ENCODE measurements around the gene UBL4A. TPM values are rescaled to one million over a fixed set of nuclear protein-coding genes. Genes with fewer than 3 reads are reported as not detected.

UBL4A gene
- total RNA-seq, 1 donor = 31.5 TPM

- Histone ChIP-seq H2AFZ (ENCODE audit: low read length) (no peak overlapping the region), H3K36me3 (ENCODE audit: insufficient read depth, low read length) (peaks cover 14% of the 10 kb centered on the region), H3K4me1 (ENCODE audit: insufficient read depth, low read length) (peaks cover 11% of the 10 kb centered on the region), H3K4me2 (ENCODE audit: insufficient read depth, low read length) (no peak overlapping the region), H3K27me3 (ENCODE audit: insufficient read depth, low read length) (no peaks in the 10 kb centered on the region), H3K79me2 (ENCODE audit: insufficient read depth, low read length) (peaks cover 42% of the 10 kb centered on the region), H3K27ac (ENCODE audit: low read depth, low read length) (no peak overlapping the region), H4K20me1 (ENCODE audit: insufficient read depth, low read length) (peaks cover 28% of the 10 kb centered on the region), H3K9me3 (ENCODE audit: low read depth, low read length) (no peaks in the 10 kb centered on the region), H3K4me3 (ENCODE audit: insufficient read depth, low read length) (no peak overlapping the region)
- peak; percentile 87 for DNase-seq (ENCODE audit: insufficient read length, low spot score, missing footprints)
- TF ChIP-seq CTCF (IDR thresholded peaks at IDR 0.05; ENCODE audit: extremely low read depth, low read depth, low read length) = no peak
Observed at GRCh38 chrX:154434394-154435168, 51.8 kb downstream of the UBL4A start.

Small RNA genes within 50 kb of the gene (small RNA-seq; reads per million reads assigned to genes)
- gene MIR6858 (0.37 reads per million), gene RN7SL697P (not detected)

Other genes starting within 250 kb of the UBL4A start
- not detected in 2 replicates for gene OPN1MW3, start 229.0 kb downstream of the UBL4A start, total RNA-seq
- gene TEX28, start 191.5 kb downstream of the UBL4A start, total RNA-seq = not detected in 2 replicates
- not detected in 2 replicates for gene TKTL1, start 190.8 kb downstream of the UBL4A start, total RNA-seq
- gene FLNA, start 112.0 kb downstream of the UBL4A start, total RNA-seq = 2,632 and 3,431 TPM in 2 replicates
- gene EMD, start 107.3 kb downstream of the UBL4A start, total RNA-seq = 28.0 and 29.7 TPM in 2 replicates
- gene RPL10, start 88.2 kb downstream of the UBL4A start, total RNA-seq = 1,832 and 2,517 TPM in 2 replicates
- gene DNASE1L1, start 77.4 kb downstream of the UBL4A start, total RNA-seq = 58.9 and 74.6 TPM in 2 replicates
- gene TAFAZZIN, start 75.1 kb downstream of the UBL4A start, total RNA-seq = 15.6 and 19.2 TPM in 2 replicates
- 59.2 and 61.9 TPM in 2 replicates for gene ATP6AP1, start 57.9 kb downstream of the UBL4A start, total RNA-seq
- gene GDI1, start 49.5 kb downstream of the UBL4A start, total RNA-seq = 67.5 and 74.6 TPM in 2 replicates
- gene FAM50A, start 42.5 kb downstream of the UBL4A start, total RNA-seq = 46.0 and 48.1 TPM in 2 replicates
- gene PLXNA3, start 28.3 kb downstream of the UBL4A start, total RNA-seq = 15.9 and 18.8 TPM in 2 replicates
- 16.5 and 21.7 TPM in 2 replicates for gene LAGE3, start 7.3 kb downstream of the UBL4A start, total RNA-seq
- gene SLC10A3, start 4.0 kb upstream of the UBL4A start, total RNA-seq = 34.5 and 36.2 TPM in 2 replicates
- 20.6 and 21.4 TPM in 2 replicates for gene FAM3A, start 29.6 kb upstream of the UBL4A start, total RNA-seq
- gene G6PD, start 60.2 kb upstream of the UBL4A start, total RNA-seq = 88.7 and 91.3 TPM in 2 replicates
- gene IKBKG, start 61.0 kb upstream of the UBL4A start, total RNA-seq = 16.8 and 18.5 TPM in 2 replicates
- gene CTAG1A, start 98.5 kb upstream of the UBL4A start, total RNA-seq = not detected in 2 replicates
- not detected in 2 replicates for gene CTAG1B, start 132.7 kb upstream of the UBL4A start, total RNA-seq
- 0.88 and 13.8 TPM in 2 replicates for gene CTAG2, start 167.0 kb upstream of the UBL4A start, total RNA-seq